HepG2 (cell line): ENCODE results near the gene ITGB5. TPM values are rescaled to one million over a fixed set of nuclear protein-coding genes. Genes with fewer than 3 reads are reported as not detected.

ENCODE experiments used
- ATAC-seq: fragments of 200-7000 bp; cut with Tn5 transposase; 3 replicates; pipeline ENCODE4 v1.9.1; 2020; ENCODE audit warnings: mild to moderate bottlenecking, moderate library complexity
- BruUV-seq: library from RNA; stranded (reverse); fragments of 400-500 nt; replicated peaks from 2 replicates; lab custom pipeline; 2021; lab: Mats Ljungman, UMichigan
- CTCF ChIA-PET: fragments of 300-600 bp; formaldehyde crosslinking; extraction: SDS; loops from one replicate; lab custom pipeline; 2021; ENCODE audit warnings: low total read pairs, inconsistent platforms, low intra/inter-chr PET ratio; lab: Yijun Ruan, JAX
- POLR2A ChIA-PET: fragments of 350-600 bp; sonication (Branson Sonifier 250); formaldehyde crosslinking; loops from one replicate; lab custom pipeline; 2020; ENCODE audit warnings: antibody characterized with exemption, inconsistent platforms; lab: Yijun Ruan, JAX
- DNase-seq: peaks from one replicate; pipeline ENCODE4 v3.0.0-alpha.2; 2015; ENCODE audit warnings: low spot score
- FAIRE-seq: peaks from 3 replicates; lab custom pipeline; 2011; peaks lifted over from hg19 to GRCh38; lab: Jason Lieb, UNC
- H2AFZ ChIP-seq: one replicate; pipeline ENCODE4 v1.6.1; 2011; ENCODE audit warnings: low read length, inconsistent platforms
- H3K27ac ChIP-seq: fragments of 300-600 bp; 3 replicates; pipeline ENCODE4 v1.8.0; 2011; ENCODE audit warnings: mixed run types, mild to moderate bottlenecking, mixed read lengths, low read length, inconsistent platforms; ENCODE audit not compliant: insufficient read depth; ENCODE audit errors: extremely low read length
- H3K27me3 ChIP-seq, 2 experiments: fragments of 200-600 bp in 1 of 2; 2 replicates in 1 of 2; 3 replicates in 1 of 2; pipeline versions ENCODE4 v1.6.0 to v1.8.0; 2011; ENCODE audit warnings: low read length in 2 of 2, mild to moderate bottlenecking in 2 of 2, moderate library complexity in 2 of 2, inconsistent platforms in 1 of 2; ENCODE audit not compliant: insufficient read depth in 2 of 2, control insufficient read depth in 1 of 2
- H3K36me3 ChIP-seq, 2 experiments: fragments of 200-600 bp in 1 of 2; replicated peaks in 1 of 2; 2 replicates in 1 of 2; 3 replicates in 1 of 2; pipeline versions ENCODE4 v1.5.1 to v1.8.0; 2011; ENCODE audit warnings: low read length in 2 of 2, inconsistent platforms in 1 of 2; ENCODE audit not compliant: insufficient read depth in 2 of 2, control insufficient read depth in 1 of 2
- H3K4me1 ChIP-seq: 2 replicates; pipeline ENCODE4 v1.5.1; 2012; ENCODE audit warnings: low read length, inconsistent platforms; ENCODE audit not compliant: insufficient read depth
- H3K4me2 ChIP-seq: 2 replicates; pipeline ENCODE4 v1.6.0; 2011; ENCODE audit warnings: low read depth, low read length, inconsistent platforms
- H3K4me3 ChIP-seq, 3 experiments: fragments of 200-600 bp in 1 of 3; sonication (generic), shearing (Covaris generic) in 1 of 3; replicated peaks in 1 of 3; 2 replicates each; pipeline ENCODE4 v1.5.1; 2011 to 2016; ENCODE audit warnings: low read length in 3 of 3, inconsistent platforms in 2 of 3, low read depth in 2 of 3, mild to moderate bottlenecking in 2 of 3, control low read depth in 1 of 3, mixed read lengths in 1 of 3; ENCODE audit not compliant: insufficient read depth in 1 of 3
- H3K79me2 ChIP-seq: one replicate; pipeline ENCODE4 v1.6.1; 2011; ENCODE audit warnings: low read length, inconsistent platforms; ENCODE audit not compliant: insufficient read depth
- H3K9ac ChIP-seq: 2 replicates; pipeline ENCODE4 v1.6.0; 2011; ENCODE audit warnings: mild to moderate bottlenecking, low read depth, low read length, inconsistent platforms; ENCODE audit not compliant: insufficient read depth
- H3K9me3 ChIP-seq: 2 replicates; pipeline ENCODE4 v1.5.1; 2012; ENCODE audit warnings: mild to moderate bottlenecking, low read length
- H4K20me1 ChIP-seq: 2 replicates; pipeline ENCODE4 v1.6.0; 2011; ENCODE audit warnings: inconsistent platforms, mild to moderate bottlenecking, low read length, moderate library complexity; ENCODE audit not compliant: insufficient read depth
- TBX2 ChIP-seq: sonication (generic); formaldehyde crosslinking; IDR thresholded peaks from 2 replicates; pipeline ENCODE4 v1.5.0; 2020; ENCODE audit warnings: missing genetic modification reagents, mild to moderate bottlenecking, borderline replicate concordance
- TGIF2 ChIP-seq: IDR thresholded peaks from 2 replicates; pipeline ENCODE4 v1.6.1; 2016; ENCODE audit warnings: control low read depth, missing compliant biosample characterization
- ZNF501 ChIP-seq: sonication (generic); formaldehyde crosslinking; IDR thresholded peaks from 2 replicates; pipeline ENCODE4 v1.5.1; 2020; ENCODE audit warnings: mild to moderate bottlenecking, moderate library complexity, missing genetic modification reagents
- ZNF720 ChIP-seq: sonication (generic); formaldehyde crosslinking; IDR thresholded peaks from 2 replicates; pipeline ENCODE4 v1.4.0; 2020; ENCODE audit warnings: missing genetic modification reagents
- WGBS: methylation state at CpG from one replicate; pipeline ENCODE4 v1.1.6; 2017; ENCODE audit warnings: low lambda C conversion rate; 5-methylcytosine and 5-hydroxymethylcytosine counted together
- in situ Hi-C: cut with HindIII; loops from 2 replicates; pipeline ENCODE4 v1.10.0; 2017; ENCODE audit warnings: low pct_unique_long_range_greater_than_20kb; ENCODE audit not compliant: extremely low pct_ligation_motif_present
- intact Hi-C: fragments of 100-400 bp; cut with micrococcal nuclease; formaldehyde crosslinking; loops from one replicate; pipeline ENCODE4 v1.10.0; 2022; ENCODE audit not compliant: unreplicated experiment
- polyA plus RNA-seq, 8 experiments: library from polyadenylated mRNA; depleted of rRNA in 3 of 8; stranded (reverse) in 7 of 8; unstranded in 1 of 8; fragments of >200 nt; fragmentation: Illumina TruSeq in 4 of 8; extraction: Trizol in 4 of 8; gene quantifications; 2 replicates each; pipeline versions ENCODE4 v1.2.1 to v1.2.3, GENCODE V29; 2011 to 2016; ENCODE audit warnings: low read depth in 4 of 8, missing spikeins in 1 of 8, mixed read lengths in 1 of 8; ENCODE audit not compliant: insufficient read depth in 1 of 8
- total RNA-seq, 5 experiments: library from RNA; depleted of rRNA; stranded (reverse); fragments of >200 nt; fragmentation: Illumina TruSeq; extraction: Trizol; gene quantifications; 2 replicates each; pipeline ENCODE4 v1.2.3, GENCODE V29; 2016; ENCODE audit warnings: low read depth in 1 of 5
- TF ChIP-seq, protein P1 (sequence below): sonication (generic); formaldehyde crosslinking; IDR thresholded peaks from 2 replicates; pipeline ENCODE4 v1.4.0; 2020; ENCODE audit warnings: missing genetic modification reagents
- TF ChIP-seq, protein P2 (sequence below): sonication (generic); formaldehyde crosslinking; conservative IDR thresholded peaks from 2 replicates; pipeline ENCODE4 v1.8.0; 2022; ENCODE audit warnings: mild to moderate bottlenecking, moderate library complexity, missing genetic modification reagents

The ITGB5 gene
- total and polyA plus RNA-seq, 2 of the 13 experiments (the other 11 are each of a cell fraction or from before 2014, with no cell fraction given): 74.1 to 343 TPM

DNA sequence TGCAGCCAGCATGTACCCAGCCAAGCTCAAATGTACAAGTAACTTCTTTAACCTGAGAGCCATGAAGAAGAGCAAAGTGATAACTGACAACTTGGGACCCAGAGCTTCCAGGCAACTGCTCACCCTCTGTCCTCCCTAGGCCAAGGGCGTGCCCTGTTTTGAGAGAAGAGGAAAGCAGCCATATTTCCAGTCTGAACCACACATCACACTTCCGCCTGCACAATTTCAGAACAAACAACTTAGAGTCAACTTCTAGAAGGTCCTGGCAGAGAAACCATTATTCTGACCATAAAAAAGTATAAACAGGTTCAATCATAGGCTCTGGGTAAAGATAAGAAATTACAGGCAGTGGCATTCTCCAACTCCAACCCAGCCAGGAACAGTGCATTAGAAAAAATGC, 50.1 kb downstream of the ITGB5 start:
- Histone ChIP-seq H3K36me3 (peaks cover 9 to 30% of the 10 kb centered on the region in 2 experiments), H4K20me1 (no peaks in the 10 kb centered on the region), H3K9ac (peak overlapping the region; percentile 56), H3K4me2 (peak overlapping the region; percentile 47), H3K4me3 (no peak overlapping the region), H3K27me3 (no peaks in the 10 kb centered on the region), H3K9me3 (no peaks in the 10 kb centered on the region), H2AFZ (no peak overlapping the region), H3K27ac (peak overlapping the region; percentile 100), H3K4me1 (peaks cover 97% of the 10 kb centered on the region), H3K79me2 (peaks cover 24% of the 10 kb centered on the region)
- CTCF ChIA-PET: no interaction called here
- DNase-seq (no peak), ATAC-seq (no peak), FAIRE-seq (no peak)
- in situ Hi-C loops: loop anchor here (5.0 kb wide), 1 partner anchor 40 kb away; no protein-coding TSS in a partner anchor
- no TSS peak for BruUV-seq
- intact Hi-C loops: loop anchor here (5.0 to 10.0 kb wide), 2 partner anchors 50 to 758 kb away; partner anchors contain the start of gene OSBPL11
- TF ChIP-seq, protein P1, sequence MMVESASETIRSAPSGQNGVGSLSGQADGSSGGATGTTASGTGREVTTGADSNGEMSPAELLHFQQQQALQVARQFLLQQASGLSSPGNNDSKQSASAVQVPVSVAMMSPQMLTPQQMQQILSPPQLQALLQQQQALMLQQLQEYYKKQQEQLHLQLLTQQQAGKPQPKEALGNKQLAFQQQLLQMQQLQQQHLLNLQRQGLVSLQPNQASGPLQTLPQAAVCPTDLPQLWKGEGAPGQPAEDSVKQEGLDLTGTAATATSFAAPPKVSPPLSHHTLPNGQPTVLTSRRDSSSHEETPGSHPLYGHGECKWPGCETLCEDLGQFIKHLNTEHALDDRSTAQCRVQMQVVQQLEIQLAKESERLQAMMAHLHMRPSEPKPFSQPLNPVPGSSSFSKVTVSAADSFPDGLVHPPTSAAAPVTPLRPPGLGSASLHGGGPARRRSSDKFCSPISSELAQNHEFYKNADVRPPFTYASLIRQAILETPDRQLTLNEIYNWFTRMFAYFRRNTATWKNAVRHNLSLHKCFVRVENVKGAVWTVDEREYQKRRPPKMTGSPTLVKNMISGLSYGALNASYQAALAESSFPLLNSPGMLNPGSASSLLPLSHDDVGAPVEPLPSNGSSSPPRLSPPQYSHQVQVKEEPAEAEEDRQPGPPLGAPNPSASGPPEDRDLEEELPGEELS (CRISPR knock-in tag): 0 out of 2 replicates have a peak, but pooled peaks have one; percentile 13
- TF ChIP-seq, protein P2, sequence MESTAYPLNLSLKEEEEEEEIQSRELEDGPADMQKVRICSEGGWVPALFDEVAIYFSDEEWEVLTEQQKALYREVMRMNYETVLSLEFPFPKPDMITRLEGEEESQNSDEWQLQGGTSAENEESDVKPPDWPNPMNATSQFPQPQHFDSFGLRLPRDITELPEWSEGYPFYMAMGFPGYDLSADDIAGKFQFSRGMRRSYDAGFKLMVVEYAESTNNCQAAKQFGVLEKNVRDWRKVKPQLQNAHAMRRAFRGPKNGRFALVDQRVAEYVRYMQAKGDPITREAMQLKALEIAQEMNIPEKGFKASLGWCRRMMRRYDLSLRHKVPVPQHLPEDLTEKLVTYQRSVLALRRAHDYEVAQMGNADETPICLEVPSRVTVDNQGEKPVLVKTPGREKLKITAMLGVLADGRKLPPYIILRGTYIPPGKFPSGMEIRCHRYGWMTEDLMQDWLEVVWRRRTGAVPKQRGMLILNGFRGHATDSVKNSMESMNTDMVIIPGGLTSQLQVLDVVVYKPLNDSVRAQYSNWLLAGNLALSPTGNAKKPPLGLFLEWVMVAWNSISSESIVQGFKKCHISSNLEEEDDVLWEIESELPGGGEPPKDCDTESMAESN: 0 out of 2 replicates have a peak, but pooled peaks have one; percentile 2
- TF ChIP-seq TGIF2 (CRISPR knock-in tag) (0 out of 2 replicates have a peak, but pooled peaks have one; percentile 5), ZNF720 (CRISPR knock-in tag) (no peak), TBX2 (CRISPR knock-in tag) (no peak), ZNF501 (CRISPR knock-in tag) (0 out of 2 replicates have a peak, but pooled peaks have one; percentile 53)
- POLR2A ChIA-PET: interaction anchor here (0.9 to 1.7 kb wide), 6 partner anchors 9 to 448 kb away, joined by 3 to 10 read pairs (median 4); partner anchors contain the start of gene ITGB5
- 96% methylated on average over 2 of the region's 2 CpGs for WGBS
